ENCODE measurements around the gene SMG6.
A peak's percentile ranks its signal among the peaks of the same experiment; 100 is the strongest.

The SMG6 gene

DNA sequence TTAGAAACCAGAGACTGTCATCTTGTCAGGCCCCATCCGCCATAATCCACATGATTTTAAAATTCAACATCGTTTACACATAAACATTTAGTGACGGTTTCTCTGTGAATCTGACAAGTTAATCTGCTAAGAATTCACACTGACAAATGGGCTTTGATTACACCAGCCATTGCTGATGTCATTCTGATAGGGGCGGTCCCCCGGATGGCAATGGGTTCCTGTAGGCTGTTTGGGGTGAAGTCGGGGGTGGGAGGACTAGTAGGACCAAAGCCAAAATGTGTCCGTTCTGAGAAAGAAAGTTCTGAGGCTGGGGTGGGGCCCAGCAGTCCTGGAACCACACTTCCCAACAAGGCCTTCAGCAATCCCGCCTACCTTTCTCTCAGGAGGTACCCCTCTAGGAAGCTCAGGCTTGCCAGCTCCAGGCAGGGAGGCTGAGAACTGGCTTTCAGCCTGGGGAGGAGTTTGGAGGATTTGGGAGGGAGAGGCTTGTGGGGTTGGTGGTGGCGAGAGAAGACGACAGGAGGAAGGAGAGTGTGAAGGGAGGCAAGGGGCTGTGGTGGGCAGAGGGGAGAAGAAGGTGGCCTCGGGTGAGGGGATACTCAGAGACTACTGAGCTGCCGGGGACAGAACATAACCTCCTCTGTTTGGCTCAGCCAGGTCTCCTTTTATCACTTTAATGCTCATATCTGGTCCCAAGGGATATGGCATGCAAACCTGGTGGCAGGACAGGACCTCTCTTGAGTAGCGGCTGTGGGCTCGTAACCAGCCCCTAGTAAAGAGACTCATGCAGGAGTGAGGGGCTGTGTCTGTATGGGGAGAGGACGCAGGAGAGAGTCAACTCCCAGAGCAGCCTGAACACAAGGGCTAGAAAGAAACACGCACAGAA, 240.1 kb downstream of the SMG6 start:
- Histone ChIP-seq H3K4me3 (ENCODE audit: control insufficient read depth in 1 of 7, extremely low read depth in 1 of 7, insufficient read depth in 4 of 7, low read depth in 2 of 7, low read length in 6 of 7) (no peak overlapping the region), H3K9me3 (ENCODE audit: control extremely low read depth in 1 of 5, control insufficient read depth in 4 of 5, insufficient read depth in 2 of 5, low read depth in 1 of 5, low read length in 4 of 5) (no peaks in the 10 kb centered on the region), H3K27ac (ENCODE audit: insufficient read depth in 1 of 2, low read depth in 1 of 2, low read length in 2 of 2, poor library complexity in 1 of 2, severe bottlenecking in 2 of 2) (no peak overlapping the region), H3K4me1 (ENCODE audit: control extremely low read depth in 1 of 4, control insufficient read depth in 4 of 4, insufficient read depth in 4 of 4, low read length in 3 of 4) (peaks cover 0 to 54% (median 41%) of the 10 kb centered on the region in 4 experiments), H3K27me3 (replicated peaks in 2 of 5; ENCODE audit: control insufficient read depth in 4 of 5, insufficient read depth in 5 of 5, low read length in 4 of 5) (peaks cover 0 to 2% (median 0%) of the 10 kb centered on the region in 5 experiments), H3K36me3 (ENCODE audit: control insufficient read depth in 4 of 4, insufficient read depth in 4 of 4, low read length in 3 of 4) (peaks cover 0 to 46% (median 37%) of the 10 kb centered on the region in 4 experiments)
- POLR2A ChIA-PET, result no interaction called here
- DNase-seq, result no peak
- WGBS (ENCODE audit: insufficient coverage), result 96% methylated on average over 12 of the region's 16 CpGs
- CTCF ChIA-PET, result interaction anchor here (1.0 to 3.1 kb wide), 6 partner anchors 9 to 224 kb away, joined by 3 to 12 read pairs (median 4); no protein-coding TSS in a partner anchor

DNA sequence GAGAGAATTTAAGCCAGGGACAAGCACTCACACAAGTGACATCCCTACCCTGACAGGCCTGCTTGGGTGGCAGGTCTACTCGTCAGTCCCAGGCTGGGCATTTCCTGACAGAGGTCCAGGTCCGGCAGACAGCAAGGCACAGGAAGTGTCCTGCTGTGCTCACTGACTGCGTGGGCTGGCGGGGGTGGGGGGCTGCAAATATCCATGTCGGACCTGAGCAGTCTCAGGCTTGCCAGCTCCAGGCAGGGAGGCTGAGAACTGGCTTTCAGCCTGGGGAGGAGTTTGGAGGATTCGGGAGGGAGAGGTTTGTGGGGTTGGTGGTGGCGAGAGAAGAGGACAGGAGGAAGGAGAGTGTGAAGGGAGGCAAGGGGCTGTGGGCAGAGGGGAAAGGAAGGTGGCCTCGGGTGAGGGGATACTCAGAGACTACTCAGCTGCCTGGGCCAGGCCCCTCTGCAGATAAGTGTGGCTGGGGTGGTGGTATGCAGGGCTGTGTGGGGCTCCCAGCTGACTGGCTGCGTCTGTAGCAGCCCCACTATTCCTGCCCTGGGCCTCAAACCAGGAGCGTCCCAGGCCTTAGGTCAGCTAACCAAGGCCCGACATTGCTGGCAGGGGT, 240.9 kb downstream of the SMG6 start:
- H3K27ac ChIP-seq (ENCODE audit: insufficient read depth in 1 of 2, low read depth in 1 of 2, low read length in 2 of 2, poor library complexity in 1 of 2, severe bottlenecking in 2 of 2), result no peak overlapping the region

DNA sequence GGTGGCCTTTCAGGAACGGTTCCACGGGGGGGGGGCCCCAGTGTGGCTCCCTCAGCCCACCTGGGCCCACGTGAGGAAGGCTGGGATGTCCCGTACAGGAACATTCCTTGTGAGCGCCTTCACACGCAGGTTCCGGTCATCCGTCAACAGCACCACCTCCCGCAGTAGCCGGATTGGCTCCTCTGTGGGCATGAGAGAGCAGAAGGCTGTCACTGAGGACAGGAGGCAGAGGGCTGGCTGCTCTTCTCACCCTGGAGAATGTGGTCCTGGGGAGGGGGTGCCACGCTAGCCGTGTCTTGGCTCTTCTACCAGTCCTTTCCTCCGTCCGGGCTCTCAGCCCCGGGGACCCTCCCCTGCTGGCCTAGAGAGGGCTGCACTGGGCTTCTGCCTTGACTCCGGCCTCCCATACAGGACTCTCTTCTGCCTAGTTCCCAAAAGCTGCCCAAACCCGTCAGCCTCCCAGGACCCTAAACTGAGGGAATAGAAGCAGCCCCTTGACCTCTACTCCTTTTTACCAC, 242.1 kb downstream of the SMG6 start:
- ChIA-PET POLR2A (no interaction called here), CTCF (no interaction called here)
- DNase-seq, result no peak
- peaks cover 0 to 54% (median 47%) of the 10 kb centered on the region in 4 experiments for H3K4me1 ChIP-seq (ENCODE audit: control extremely low read depth in 1 of 4, control insufficient read depth in 4 of 4, insufficient read depth in 4 of 4, low read length in 3 of 4)
- H3K36me3 ChIP-seq (ENCODE audit: control insufficient read depth in 4 of 4, insufficient read depth in 4 of 4, low read length in 3 of 4), result peaks cover 0 to 42% (median 29%) of the 10 kb centered on the region in 4 experiments
- H3K27me3 ChIP-seq (replicated peaks in 2 of 5; ENCODE audit: control insufficient read depth in 4 of 5, insufficient read depth in 5 of 5, low read length in 4 of 5), result peaks cover 0 to 22% (median 8%) of the 10 kb centered on the region in 5 experiments
- no peak overlapping the region for H3K27ac ChIP-seq (ENCODE audit: insufficient read depth in 1 of 2, low read depth in 1 of 2, low read length in 2 of 2, poor library complexity in 1 of 2, severe bottlenecking in 2 of 2)
- 94% methylated on average over 17 of the region's 17 CpGs for WGBS (ENCODE audit: insufficient coverage)
- no peak overlapping the region for H3K4me3 ChIP-seq (ENCODE audit: control insufficient read depth in 1 of 7, extremely low read depth in 1 of 7, insufficient read depth in 4 of 7, low read depth in 2 of 7, low read length in 6 of 7)
- no peaks in the 10 kb centered on the region for H3K9me3 ChIP-seq (ENCODE audit: control extremely low read depth in 1 of 5, control insufficient read depth in 4 of 5, insufficient read depth in 2 of 5, low read depth in 1 of 5, low read length in 4 of 5)

More for the DNA sequence above, 240.9 kb downstream of the SMG6 start:
- H3K9me3 ChIP-seq (ENCODE audit: control extremely low read depth in 1 of 5, control insufficient read depth in 4 of 5, insufficient read depth in 2 of 5, low read depth in 1 of 5, low read length in 4 of 5), result no peaks in the 10 kb centered on the region
- H3K4me1 ChIP-seq (ENCODE audit: control extremely low read depth in 1 of 4, control insufficient read depth in 4 of 4, insufficient read depth in 4 of 4, low read length in 3 of 4), result peaks cover 0 to 54% (median 44%) of the 10 kb centered on the region in 4 experiments
- DNase-seq, result no peak
- ChIA-PET POLR2A (no interaction called here), CTCF (interaction anchor here (1.5 kb wide), 1 partner anchor 225 kb away, joined by 4 read pairs; no protein-coding TSS in a partner anchor)
- peaks cover 0 to 10% (median 5%) of the 10 kb centered on the region in 5 experiments for H3K27me3 ChIP-seq (replicated peaks in 2 of 5; ENCODE audit: control insufficient read depth in 4 of 5, insufficient read depth in 5 of 5, low read length in 4 of 5)
- WGBS (ENCODE audit: insufficient coverage), result 65% methylated on average over 6 of the region's 11 CpGs
- no peak overlapping the region for H3K4me3 ChIP-seq (ENCODE audit: control insufficient read depth in 1 of 7, extremely low read depth in 1 of 7, insufficient read depth in 4 of 7, low read depth in 2 of 7, low read length in 6 of 7)
- peaks cover 0 to 46% (median 35%) of the 10 kb centered on the region in 4 experiments for H3K36me3 ChIP-seq (ENCODE audit: control insufficient read depth in 4 of 4, insufficient read depth in 4 of 4, low read length in 3 of 4)

DNA sequence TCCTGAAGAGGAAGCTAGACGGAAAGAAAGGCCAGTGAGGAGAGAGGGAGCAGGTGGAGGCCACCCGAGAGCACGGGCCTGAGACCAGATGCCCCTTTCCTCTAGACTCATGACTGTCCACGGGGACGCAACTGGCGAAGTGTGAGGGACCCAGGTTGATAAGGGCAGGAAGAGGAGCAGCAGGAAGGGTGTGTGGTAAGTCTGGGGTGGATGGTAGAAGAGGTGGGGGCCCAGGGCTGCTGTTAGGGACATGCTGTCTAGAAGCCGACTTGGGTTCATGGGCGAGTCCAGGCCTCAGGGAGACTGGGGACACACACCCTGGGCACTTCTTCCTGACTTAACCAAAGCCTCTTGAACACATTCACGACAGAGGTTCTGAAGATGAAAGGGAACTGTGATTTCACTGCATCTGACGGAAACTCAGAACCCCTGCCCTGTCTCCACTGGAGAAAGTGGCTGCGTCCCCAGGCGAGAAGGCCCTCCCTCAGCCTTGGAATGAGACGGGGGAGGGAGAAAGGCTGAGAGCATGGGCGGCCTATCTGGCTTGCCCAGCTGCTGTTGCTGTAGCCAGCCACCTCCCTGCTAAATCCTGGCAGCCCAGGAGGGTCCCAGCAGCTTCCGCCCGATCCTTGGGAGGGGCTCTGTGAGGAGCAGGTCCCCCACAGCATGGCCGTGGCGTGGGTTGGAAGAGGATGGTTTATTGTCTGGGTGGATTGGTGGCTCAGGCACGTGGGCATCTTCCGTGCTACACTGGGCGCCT, 242.7 kb downstream of the SMG6 start:
- H3K36me3 ChIP-seq (ENCODE audit: control insufficient read depth in 4 of 4, insufficient read depth in 4 of 4, low read length in 3 of 4), result peaks cover 0 to 36% (median 26%) of the 10 kb centered on the region in 4 experiments
- no peak for DNase-seq
- H3K4me3 ChIP-seq (ENCODE audit: control insufficient read depth in 1 of 7, extremely low read depth in 1 of 7, insufficient read depth in 4 of 7, low read depth in 2 of 7, low read length in 6 of 7), result no peak overlapping the region
- no peak overlapping the region for H3K27ac ChIP-seq (ENCODE audit: insufficient read depth in 1 of 2, low read depth in 1 of 2, low read length in 2 of 2, poor library complexity in 1 of 2, severe bottlenecking in 2 of 2)
- H3K9me3 ChIP-seq (ENCODE audit: control extremely low read depth in 1 of 5, control insufficient read depth in 4 of 5, insufficient read depth in 2 of 5, low read depth in 1 of 5, low read length in 4 of 5), result no peaks in the 10 kb centered on the region
- ChIA-PET POLR2A (no interaction called here), CTCF (interaction anchor here (0.7 to 3.7 kb wide), 4 partner anchors 8 to 244 kb away, joined by 3 to 11 read pairs (median 4); no protein-coding TSS in a partner anchor)
- WGBS (ENCODE audit: insufficient coverage), result 95% methylated on average over 8 of the region's 21 CpGs
- H3K27me3 ChIP-seq (replicated peaks in 2 of 5; ENCODE audit: control insufficient read depth in 4 of 5, insufficient read depth in 5 of 5, low read length in 4 of 5), result peaks cover 0 to 28% (median 9%) of the 10 kb centered on the region in 5 experiments
- peaks cover 0 to 58% (median 53%) of the 10 kb centered on the region in 4 experiments for H3K4me1 ChIP-seq (ENCODE audit: control extremely low read depth in 1 of 4, control insufficient read depth in 4 of 4, insufficient read depth in 4 of 4, low read length in 3 of 4)

DNA sequence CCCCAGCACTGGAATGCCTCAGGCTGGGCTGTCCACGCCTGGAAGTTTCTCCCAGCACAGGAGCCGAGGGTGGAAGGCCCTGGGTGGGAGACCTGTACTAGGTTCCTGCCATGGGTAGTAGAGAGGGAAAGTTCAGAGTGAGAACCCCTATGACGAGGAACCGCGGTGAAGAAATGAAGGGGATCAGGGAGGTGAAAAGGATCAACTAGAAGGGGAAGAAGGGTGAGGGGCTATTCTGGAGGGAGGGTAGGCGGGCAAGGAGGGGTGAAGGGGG, 243.3 kb downstream of the SMG6 start:
- peaks cover 0 to 30% (median 25%) of the 10 kb centered on the region in 4 experiments for H3K36me3 ChIP-seq (ENCODE audit: control insufficient read depth in 4 of 4, insufficient read depth in 4 of 4, low read length in 3 of 4)
- H3K4me3 ChIP-seq (ENCODE audit: control insufficient read depth in 1 of 7, extremely low read depth in 1 of 7, insufficient read depth in 4 of 7, low read depth in 2 of 7, low read length in 6 of 7), result no peak overlapping the region
- H3K27ac ChIP-seq (ENCODE audit: insufficient read depth in 1 of 2, low read depth in 1 of 2, low read length in 2 of 2, poor library complexity in 1 of 2, severe bottlenecking in 2 of 2), result no peak overlapping the region
- ChIA-PET CTCF (interaction anchor here (0.7 to 5.1 kb wide), 7 partner anchors 6 to 245 kb away, joined by 3 to 26 read pairs (median 11); no protein-coding TSS in a partner anchor), POLR2A (no interaction called here)
- peaks cover 0 to 32% (median 9%) of the 10 kb centered on the region in 5 experiments for H3K27me3 ChIP-seq (replicated peaks in 2 of 5; ENCODE audit: control insufficient read depth in 4 of 5, insufficient read depth in 5 of 5, low read length in 4 of 5)
- DNase-seq, result no peak
- H3K9me3 ChIP-seq (ENCODE audit: control extremely low read depth in 1 of 5, control insufficient read depth in 4 of 5, insufficient read depth in 2 of 5, low read depth in 1 of 5, low read length in 4 of 5), result no peaks in the 10 kb centered on the region
- WGBS (ENCODE audit: insufficient coverage), result 86% methylated on average over 6 of the region's 6 CpGs
- peaks cover 0 to 60% (median 56%) of the 10 kb centered on the region in 4 experiments for H3K4me1 ChIP-seq (ENCODE audit: control extremely low read depth in 1 of 4, control insufficient read depth in 4 of 4, insufficient read depth in 4 of 4, low read length in 3 of 4)

DNA sequence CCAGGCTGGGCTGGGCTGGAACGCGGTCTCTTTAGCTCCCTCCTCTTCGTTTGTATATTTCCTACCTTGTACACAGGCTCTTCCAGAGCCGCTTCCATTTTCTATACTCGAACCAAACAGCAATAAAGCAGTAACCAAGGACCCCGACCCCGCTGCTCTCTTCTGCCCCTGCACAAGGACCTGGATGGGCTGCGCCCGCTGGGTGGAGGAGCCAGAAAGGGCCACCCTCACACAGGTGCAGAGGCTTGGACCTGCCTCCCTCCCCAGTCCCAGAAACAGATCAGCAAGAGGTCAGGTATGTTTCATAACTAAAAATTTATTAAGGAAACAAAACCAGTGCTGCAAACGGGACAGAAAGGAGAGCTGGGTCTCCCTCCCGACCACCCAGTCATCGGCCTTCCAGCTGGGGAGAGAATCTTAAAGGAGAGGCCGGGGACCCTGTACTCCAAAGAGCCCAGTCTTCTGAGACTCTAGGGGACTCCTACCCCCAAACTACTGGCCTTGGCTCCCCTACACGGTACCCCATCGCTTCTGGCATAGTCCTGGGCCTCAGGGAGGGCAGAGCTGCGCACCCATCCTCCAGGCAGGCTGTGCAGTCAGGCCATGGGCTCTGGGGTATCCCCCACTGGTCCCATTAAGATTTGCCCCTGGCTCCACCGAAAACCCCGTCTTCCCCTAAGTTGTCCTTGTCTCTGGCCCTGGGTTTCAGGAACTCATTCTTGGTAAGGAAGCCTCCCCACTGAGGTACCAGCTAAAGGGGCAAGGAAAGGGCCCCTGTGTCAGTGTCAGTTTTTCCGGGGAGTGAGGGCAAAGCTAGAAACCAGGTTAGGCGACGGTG, 243.8 kb downstream of the SMG6 start:
- Histone ChIP-seq H3K4me3 (ENCODE audit: control insufficient read depth in 1 of 7, extremely low read depth in 1 of 7, insufficient read depth in 4 of 7, low read depth in 2 of 7, low read length in 6 of 7) (peak overlapping the region in 5 of 7 experiments; percentile 32 to 73 (median 66)), H3K36me3 (ENCODE audit: control insufficient read depth in 4 of 4, insufficient read depth in 4 of 4, low read length in 3 of 4) (peaks cover 0 to 25% (median 19%) of the 10 kb centered on the region in 4 experiments), H3K4me1 (ENCODE audit: control extremely low read depth in 1 of 4, control insufficient read depth in 4 of 4, insufficient read depth in 4 of 4, low read length in 3 of 4) (peaks cover 0 to 65% (median 61%) of the 10 kb centered on the region in 4 experiments), H3K27me3 (replicated peaks in 2 of 5; ENCODE audit: control insufficient read depth in 4 of 5, insufficient read depth in 5 of 5, low read length in 4 of 5) (peaks cover 0 to 38% (median 11%) of the 10 kb centered on the region in 5 experiments), H3K9me3 (ENCODE audit: control extremely low read depth in 1 of 5, control insufficient read depth in 4 of 5, insufficient read depth in 2 of 5, low read depth in 1 of 5, low read length in 4 of 5) (no peaks in the 10 kb centered on the region), H3K27ac (ENCODE audit: insufficient read depth in 1 of 2, low read depth in 1 of 2, low read length in 2 of 2, poor library complexity in 1 of 2, severe bottlenecking in 2 of 2) (peak overlapping the region in 1 of 2 experiments; percentile 59)
- CTCF ChIA-PET, result interaction anchor here (0.7 to 6.8 kb wide), 15 partner anchors 7 to 245 kb away, joined by 3 to 108 read pairs (median 7); no protein-coding TSS in a partner anchor
- DNase-seq, result no peak
- POLR2A ChIA-PET, result no interaction called here
- 59% methylated on average over 13 of the region's 21 CpGs for WGBS (ENCODE audit: insufficient coverage)

All from common myeloid progenitor, CD34-positive (primary cell).